ENCODE results near the gene MAN1C1.

MAN1C1 gene

GRCh38 chr1:25704267-25704691 is 87.7 kb downstream of the MAN1C1 start:
- peak in 4 of 10 donors; percentile 33 to 91 (median 58) for DNase-seq
- intact Hi-C loops (cut with DNase I) = no loop called here

- intact Hi-C loops (cut with DNase I) = no loop called here
- peak in 1 of 10 donors; percentile 6 for DNase-seq
These were observed 89.1 kb downstream of the MAN1C1 start for GRCh38 chr1:25705699-25706098.

- DNase-seq = peak in 1 of 10 donors; percentile 54
- intact Hi-C loops (cut with DNase I) = no loop called here
These were observed 89.8 kb downstream of the MAN1C1 start for GRCh38 chr1:25706146-25707089.

- DNase-seq = peak in 1 of 10 donors; percentile 10
- intact Hi-C loops (cut with DNase I) = no loop called here
These were observed 90.9 kb downstream of the MAN1C1 start for GRCh38 chr1:25707280-25708016.

GRCh38 chr1:25710583-25711347 is 94.2 kb downstream of the MAN1C1 start:
- DNase-seq = peak in 1 of 10 donors; percentile 6
- intact Hi-C loops (cut with DNase I) = no loop called here

- peak in 1 of 10 donors; percentile 81 for DNase-seq
- intact Hi-C loops (cut with DNase I) = no loop called here
These were observed 95.1 kb downstream of the MAN1C1 start for GRCh38 chr1:25711555-25712298.

GRCh38 chr1:25712299-25712970 is 95.8 kb downstream of the MAN1C1 start:
- peak in 1 of 10 donors; percentile 70 for DNase-seq
- intact Hi-C loops (cut with DNase I) = no loop called here

- DNase-seq = no peak
- intact Hi-C loops (cut with DNase I) = no loop called here
These were observed 97.4 kb downstream of the MAN1C1 start for GRCh38 chr1:25713961-25714360.

- DNase-seq = peak in 1 of 10 donors; percentile 1
- intact Hi-C loops (cut with DNase I) = no loop called here
These were observed 97.9 kb downstream of the MAN1C1 start for GRCh38 chr1:25714372-25714931.

GRCh38 chr1:25715888-25716287 is 99.3 kb downstream of the MAN1C1 start:
- DNase-seq = peak in 1 of 10 donors; percentile 27
- intact Hi-C loops (cut with DNase I) = no loop called here

- DNase-seq = peak in 1 of 10 donors; percentile 12
- intact Hi-C loops (cut with DNase I) = no loop called here
These were observed 99.7 kb downstream of the MAN1C1 start for GRCh38 chr1:25716320-25716719.

GRCh38 chr1:25718732-25719131 is 102.1 kb downstream of the MAN1C1 start:
- intact Hi-C loops (cut with DNase I) = no loop called here
- DNase-seq = no peak

GRCh38 chr1:25720624-25721023 is 104.0 kb downstream of the MAN1C1 start:
- DNase-seq = peak in 1 of 10 donors; percentile 2
- intact Hi-C loops (cut with DNase I) = no loop called here

GRCh38 chr1:25723250-25723880 is 106.8 kb downstream of the MAN1C1 start:
- no peak for DNase-seq

GRCh38 chr1:25724201-25724600 is 107.6 kb downstream of the MAN1C1 start:
- DNase-seq = peak in 1 of 10 donors; percentile 43

More at GRCh38 chr1:25723250-25723880, 106.8 kb downstream of the MAN1C1 start:
- intact Hi-C loops (cut with DNase I) = no loop called here

GRCh38 chr1:25724966-25725365 is 108.4 kb downstream of the MAN1C1 start:
- no peak for DNase-seq
- intact Hi-C loops (cut with DNase I) = no loop called here

More at GRCh38 chr1:25724201-25724600, 107.6 kb downstream of the MAN1C1 start:
- intact Hi-C loops (cut with DNase I) = no loop called here

GRCh38 chr1:25725482-25725881 is 108.9 kb downstream of the MAN1C1 start:
- peak in 1 of 10 donors; percentile 14 for DNase-seq
- intact Hi-C loops (cut with DNase I) = no loop called here

- intact Hi-C loops (cut with DNase I) = no loop called here
- peak in 1 of 10 donors; percentile 72 for DNase-seq
These were observed 110.5 kb downstream of the MAN1C1 start for GRCh38 chr1:25727088-25727487.

Measured in posterior cingulate gyrus (tissue), 11 donors.